Liver (tissue), 9 donors: ENCODE data around the gene TAF11L13. TPM values are rescaled to one million over a fixed set of nuclear protein-coding genes. Genes with fewer than 3 reads are reported as not detected.
"Not testable (repeated sequence)": the region's sequence is repeated elsewhere in the genome, so short reads cannot be mapped to it uniquely, and the experiment has no call there.

Experiments
- DNase-seq: peaks from one replicate; pipeline ENCODE4 v3.0.0-alpha.2; 2017; ENCODE audit warnings: low spot score
- H3K27ac ChIP-seq, 2 donors: one replicate each; pipeline ENCODE4 v1.7.0; 2013; ENCODE audit warnings: inconsistent platforms in 2 of 2, low read length in 2 of 2, control low read depth in 1 of 2, low read depth in 1 of 2, mild to moderate bottlenecking in 1 of 2
- H3K27me3 ChIP-seq, 4 donors: one replicate each; pipeline versions ENCODE4 v1.6.1 to v1.7.0; 2013; ENCODE audit warnings: low read length in 3 of 4, inconsistent platforms in 1 of 4, mild to moderate bottlenecking in 1 of 4, moderate library complexity in 1 of 4; ENCODE audit not compliant: control insufficient read depth in 4 of 4, insufficient read depth in 4 of 4
- H3K36me3 ChIP-seq, 4 donors: one replicate each; pipeline versions ENCODE4 v1.6.1 to v1.7.0; 2013; ENCODE audit warnings: low read length in 3 of 4, mild to moderate bottlenecking in 3 of 4, low read depth in 1 of 4, moderate library complexity in 1 of 4; ENCODE audit not compliant: control insufficient read depth in 4 of 4, insufficient read depth in 3 of 4
- H3K4me1 ChIP-seq, 4 donors: one replicate each; pipeline versions ENCODE4 v1.6.1 to v1.7.0; 2013; ENCODE audit warnings: low read length in 3 of 4, mild to moderate bottlenecking in 3 of 4, moderate library complexity in 1 of 4; ENCODE audit not compliant: control insufficient read depth in 4 of 4, insufficient read depth in 4 of 4
- H3K4me3 ChIP-seq, 3 donors: one replicate each; pipeline versions ENCODE4 v1.6.1 to v1.7.0; 2013; ENCODE audit warnings: low read length in 3 of 3, control low read depth in 1 of 3, low read depth in 1 of 3, mild to moderate bottlenecking in 1 of 3
- H3K9ac ChIP-seq, 2 donors: one replicate each; pipeline ENCODE4 v1.7.0; 2013; ENCODE audit warnings: low read length in 2 of 2, mild to moderate bottlenecking in 2 of 2, moderate library complexity in 2 of 2, control low read depth in 1 of 2, low read depth in 1 of 2
- H3K9me3 ChIP-seq, 4 donors: one replicate each; pipeline versions ENCODE4 v1.6.1 to v1.7.0; 2013; ENCODE audit warnings: low read length in 3 of 4; ENCODE audit not compliant: control insufficient read depth in 4 of 4
- WGBS: extraction: QIAGEN DNeasy Blood & Tissue Kit; methylation state at CpG from one replicate; pipeline ENCODE4 v1.1.7; 2013; 5-methylcytosine and 5-hydroxymethylcytosine counted together
- polyA plus RNA-seq, 2 donors: library from polyadenylated mRNA; stranded (reverse) in 1 of 2; unstranded in 1 of 2; fragments of 200-250 nt in 1 of 2; fragments of >200 nt in 1 of 2; fragmentation: Nextera tagmentation in 1 of 2; extraction: Ambion mirVana in 1 of 2; gene quantifications; one replicate each; pipeline versions ENCODE4 v1.2.1 to v1.2.3, GENCODE V29; 2013 to 2015
- total RNA-seq, 2 donors: library from RNA; depleted of rRNA; stranded (reverse); fragments of >200 nt; gene quantifications; one replicate each; pipeline ENCODE4 v1.2.3, GENCODE V29; 2014
- donor health status: healthy.
- donor health status: healthy.
- donor health status: healthy.
- donor health status: healthy.
- donor health status: healthy.

TAF11L13 gene
- total RNA-seq (not detected), polyA plus RNA-seq (not detected)

GRCh38 chr5:17631788-17632187 lies at the start of gene TAF11L13:
TSS of gene TAF11L13 (plus strand) at chr5:17632088.
- H3K9ac ChIP-seq, DNase-seq, H3K36me3 ChIP-seq, H3K4me3 ChIP-seq, H3K27me3 ChIP-seq, H3K9me3 ChIP-seq, H3K4me1 ChIP-seq, H3K27ac ChIP-seq: not testable (repeated sequence)
- 89% methylated on average over 9 of the region's 12 CpGs for WGBS

- not testable (repeated sequence) for H3K36me3 ChIP-seq, H3K4me3 ChIP-seq, DNase-seq, H3K4me1 ChIP-seq, H3K9ac ChIP-seq, H3K27ac ChIP-seq, H3K27me3 ChIP-seq, H3K9me3 ChIP-seq
- no CpG with 5 or more reads among the region's 16 CpGs for WGBS
Observed at GRCh38 chr5:17585658-17586057, 46.2 kb upstream of the TAF11L13 start, which contains the start of gene TAF11L7. TSS of gene TAF11L7 (minus strand) at chr5:17585758.

GRCh38 chr5:17590860-17591259 lies 41.0 kb upstream of the TAF11L13 start, which contains the start of gene TAF11L8:
TSS of gene TAF11L8 (minus strand) at chr5:17590960.
- H3K27me3 ChIP-seq, DNase-seq, H3K9ac ChIP-seq, H3K4me3 ChIP-seq, H3K4me1 ChIP-seq, H3K36me3 ChIP-seq, H3K9me3 ChIP-seq, H3K27ac ChIP-seq: not testable (repeated sequence)
- WGBS, result no CpG with 5 or more reads among the region's 16 CpGs

- H3K9ac ChIP-seq, H3K36me3 ChIP-seq, H3K4me3 ChIP-seq, DNase-seq, H3K27me3 ChIP-seq, H3K9me3 ChIP-seq, H3K4me1 ChIP-seq, H3K27ac ChIP-seq: not testable (repeated sequence)
- WGBS, result 92% methylated on average over 10 of the region's 15 CpGs
Observed at GRCh38 chr5:17594255-17594654, 37.6 kb upstream of the TAF11L13 start, which contains the start of gene TAF11L9. TSS of gene TAF11L9 (minus strand) at chr5:17594394.

GRCh38 chr5:17597728-17598127 lies 34.2 kb upstream of the TAF11L13 start, which contains the start of gene TAF11L10:
TSS of gene TAF11L10 (minus strand) at chr5:17597828.
- H3K27ac ChIP-seq, H3K36me3 ChIP-seq, H3K9ac ChIP-seq, H3K4me3 ChIP-seq, H3K27me3 ChIP-seq, H3K9me3 ChIP-seq, H3K4me1 ChIP-seq, DNase-seq: not testable (repeated sequence)
- no CpG with 5 or more reads among the region's 15 CpGs for WGBS

- not testable (repeated sequence) for DNase-seq, H3K4me3 ChIP-seq, H3K4me1 ChIP-seq, H3K9me3 ChIP-seq, H3K27me3 ChIP-seq, H3K36me3 ChIP-seq, H3K27ac ChIP-seq, H3K9ac ChIP-seq
- WGBS, result 61% methylated on average over 6 of the region's 6 CpGs
Observed at GRCh38 chr5:17603880-17604279, 28.0 kb upstream of the TAF11L13 start, which contains the start of gene TAF11L11. TSS of gene TAF11L11 (plus strand) at chr5:17604183.
